Measurements from ENCODE around the gene ADISSP. TPM values are rescaled to one million over a fixed set of nuclear protein-coding genes. Genes with fewer than 3 reads are reported as not detected.

Gene ADISSP
- total and polyA plus RNA-seq, 2 of the 13 experiments (the other 11 are each of a cell fraction or from before 2014, with no cell fraction given), result 38.3 to 90.6 TPM

- TF ChIP-seq ZBTB40 (IDR thresholded peaks at IDR 0.05), result no peak
- TF ChIP-seq ZBTB40 (CRISPR knock-in tag; IDR thresholded peaks at IDR 0.05), result no peak
- no peak for TF ChIP-seq NONO (IDR thresholded peaks at IDR 0.05)
- TF ChIP-seq NONO (CRISPR knock-in tag; conservative IDR thresholded peaks at IDR 0.05), result no peak
- TF ChIP-seq RAD51 (IDR thresholded peaks at IDR 0.05; ENCODE audit: borderline replicate concordance), result no peak
- no peak for TF ChIP-seq ZBTB2 (CRISPR knock-in tag; IDR thresholded peaks at IDR 0.05; ENCODE audit: low read depth)
- no peak for TF ChIP-seq MAZ (IDR thresholded peaks at IDR 0.05; ENCODE audit: borderline replicate concordance, low read depth, low read length)
- no peak for TF ChIP-seq MAZ (CRISPR knock-in tag; IDR thresholded peaks at IDR 0.05; ENCODE audit: low read depth)
- no peak for TF ChIP-seq PHF20 (CRISPR knock-in tag; IDR thresholded peaks at IDR 0.05)
- no peak for TF ChIP-seq SMAD3 (CRISPR knock-in tag; IDR thresholded peaks at IDR 0.05)
- TF ChIP-seq THAP8 (CRISPR knock-in tag; IDR thresholded peaks at IDR 0.05; ENCODE audit: borderline replicate concordance), result no peak
- TF ChIP-seq ZFP36L2 (CRISPR knock-in tag; IDR thresholded peaks at IDR 0.05), result no peak
- TF ChIP-seq HNRNPUL1 (IDR thresholded peaks at IDR 0.05; ENCODE audit: low read depth, low read length), result no peak
- TF ChIP-seq ZFY (CRISPR knock-in tag; IDR thresholded peaks at IDR 0.05), result no peak
- no peak for TF ChIP-seq ARID4A (CRISPR knock-in tag; IDR thresholded peaks at IDR 0.05; ENCODE audit: borderline replicate concordance)
- TF ChIP-seq NFKBIZ (CRISPR knock-in tag; IDR thresholded peaks at IDR 0.05), result no peak
- TF ChIP-seq IKZF1 (IDR thresholded peaks at IDR 0.05), result no peak
Observed at GRCh38 chr20:3720626-3721025, 46.9 kb downstream of the ADISSP start (continued).

Data from HepG2 (cell line).